Measurements from ENCODE around the gene RNASE8.

Gene RNASE8

DNA sequence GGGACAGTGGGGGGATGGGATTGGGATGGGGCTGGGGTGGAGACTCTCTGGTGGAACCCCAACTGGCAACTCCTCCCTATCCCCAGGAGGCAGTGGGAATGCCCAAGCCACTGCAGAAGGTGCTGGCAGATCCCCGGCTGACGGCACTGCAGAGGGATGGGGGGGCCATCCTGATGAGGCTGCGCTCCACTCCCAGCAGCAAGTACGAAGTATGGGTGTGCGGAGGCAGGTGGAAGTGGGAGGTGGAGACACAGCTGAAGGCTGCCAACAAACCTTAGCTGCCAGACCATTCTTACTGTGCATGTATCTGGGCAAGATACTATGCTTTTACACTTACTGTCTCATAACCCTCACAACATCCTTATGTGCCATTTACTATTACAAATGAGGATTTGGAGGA lies 20.7 kb downstream of the RNASE8 start:
- no peak overlapping the region for H3K27ac Mint-ChIP-seq
- no peak for DNase-seq
- no peak overlapping the region for H3K4me3 Mint-ChIP-seq
- H3K27me3 Mint-ChIP-seq = peaks cover 12 to 42% of the 10 kb centered on the region in 2 donors
- H3K36me3 Mint-ChIP-seq (ENCODE audit: insufficient read depth) = no peaks in the 10 kb centered on the region
- ATAC-seq (replicated peaks) = no peak
- H3K9me3 Mint-ChIP-seq = no peaks in the 10 kb centered on the region
- H3K4me1 Mint-ChIP-seq (ENCODE audit: low read depth in 2 of 2) = no peaks in the 10 kb centered on the region

DNA sequence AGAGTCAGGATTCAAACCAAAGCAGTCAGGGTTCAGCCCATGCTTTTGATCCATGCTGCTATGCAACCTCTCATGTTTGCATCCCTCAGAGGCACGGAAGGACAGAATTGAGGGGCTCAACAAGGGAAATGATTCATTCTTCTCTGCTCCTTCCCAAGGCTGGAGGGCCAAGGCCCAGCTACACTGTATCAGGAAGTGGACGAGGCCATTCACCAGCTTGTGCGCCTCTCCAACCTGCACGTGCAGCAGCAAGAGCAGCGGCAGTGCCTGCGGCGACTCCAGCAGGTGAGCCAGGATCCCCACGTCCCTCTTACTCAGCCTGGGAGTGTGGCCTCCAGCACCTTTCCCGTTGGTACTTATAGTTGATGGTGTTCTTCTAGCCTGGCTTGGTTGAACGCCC lies 21.1 kb downstream of the RNASE8 start:
- ATAC-seq (replicated peaks) (no peak), DNase-seq (no peak)
- Mint-ChIP-seq H3K36me3 (ENCODE audit: insufficient read depth) (no peaks in the 10 kb centered on the region), H3K27ac (peak overlapping the region in 1 of 2 donors; percentile 21), H3K27me3 (peaks cover 7 to 37% of the 10 kb centered on the region in 2 donors), H3K4me1 (ENCODE audit: low read depth in 2 of 2) (no peaks in the 10 kb centered on the region), H3K4me3 (no peak overlapping the region), H3K9me3 (no peaks in the 10 kb centered on the region)

DNA sequence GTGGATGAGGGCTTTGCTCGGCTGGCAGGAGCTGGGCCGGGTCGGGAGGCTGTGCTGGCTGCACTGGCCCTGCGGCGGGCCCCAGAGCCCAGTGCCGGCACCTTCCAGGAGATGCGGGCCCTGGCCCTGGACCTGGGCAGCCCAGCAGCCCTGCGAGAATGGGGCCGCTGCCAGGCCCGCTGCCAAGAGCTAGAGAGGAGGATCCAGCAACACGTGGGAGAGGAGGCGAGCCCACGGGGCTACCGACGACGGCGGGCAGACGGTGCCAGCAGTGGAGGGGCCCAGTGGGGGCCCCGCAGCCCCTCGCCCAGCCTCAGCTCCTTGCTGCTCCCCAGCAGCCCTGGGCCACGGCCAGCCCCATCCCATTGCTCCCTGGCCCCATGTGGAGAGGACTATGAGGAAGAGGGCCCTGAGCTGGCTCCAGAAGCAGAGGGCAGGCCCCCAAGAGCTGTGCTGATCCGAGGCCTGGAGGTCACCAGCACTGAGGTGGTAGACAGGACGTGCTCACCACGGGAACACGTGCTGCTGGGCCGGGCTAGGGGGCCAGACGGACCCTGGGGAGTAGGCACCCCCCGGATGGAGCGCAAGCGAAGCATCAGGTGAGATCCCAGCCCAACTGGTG lies 24.0 kb downstream of the RNASE8 start:
- ATAC-seq (replicated peaks) = no peak
- Mint-ChIP-seq H3K9me3 (no peaks in the 10 kb centered on the region), H3K36me3 (ENCODE audit: insufficient read depth) (peaks cover 4% of the 10 kb centered on the region)

DNA sequence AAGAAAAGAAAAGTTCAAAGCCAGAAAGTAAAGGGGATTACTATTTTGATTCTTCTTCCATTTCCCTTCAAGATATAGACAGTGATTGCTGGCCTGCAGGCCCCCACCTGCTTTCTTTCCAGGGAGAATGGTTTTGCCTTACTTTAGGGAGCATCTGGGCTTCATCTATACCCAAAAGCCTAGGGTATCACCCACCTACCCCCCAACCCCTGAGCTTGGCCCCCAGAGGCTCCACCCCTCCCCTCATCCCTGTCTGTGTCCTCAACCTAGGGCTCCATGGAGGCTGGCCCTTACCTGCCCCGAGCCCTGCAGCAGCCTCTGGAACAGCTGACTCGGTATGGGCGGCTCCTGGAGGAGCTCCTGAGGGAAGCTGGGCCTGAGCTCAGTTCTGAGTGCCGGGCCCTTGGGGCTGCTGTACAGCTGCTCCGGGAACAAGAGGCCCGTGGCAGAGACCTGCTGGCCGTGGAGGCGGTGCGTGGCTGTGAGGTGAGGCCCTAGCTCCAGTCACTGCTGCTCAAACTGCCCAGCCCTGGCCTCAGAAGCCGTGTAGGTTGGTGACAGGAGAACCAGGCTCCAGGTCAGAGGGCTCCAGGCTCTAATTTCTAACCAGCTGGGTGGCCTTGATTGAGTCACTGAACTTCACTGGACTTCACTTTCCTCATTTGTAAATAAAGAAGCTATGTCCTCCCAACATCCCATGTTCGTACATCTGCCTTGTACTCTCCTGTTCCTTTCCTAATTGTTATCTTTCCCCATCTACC lies 26.1 kb downstream of the RNASE8 start:
- DNase-seq (no peak), ATAC-seq (replicated peaks) (no peak)
- no peak overlapping the region for H3K4me3 Mint-ChIP-seq
- H3K36me3 Mint-ChIP-seq (ENCODE audit: insufficient read depth) = peaks cover 18% of the 10 kb centered on the region
- peak overlapping the region; percentile 72 to 78 for H3K27ac Mint-ChIP-seq
- peaks cover 0 to 14% of the 10 kb centered on the region in 2 donors for H3K27me3 Mint-ChIP-seq
- no peaks in the 10 kb centered on the region for H3K9me3 Mint-ChIP-seq
- H3K4me1 Mint-ChIP-seq (ENCODE audit: low read depth in 2 of 2) = peaks cover 12 to 13% of the 10 kb centered on the region in 2 donors

More for the DNA sequence above, 24.0 kb downstream of the RNASE8 start:
- peaks cover 3% of the 10 kb centered on the region in 2 donors for H3K4me1 Mint-ChIP-seq (ENCODE audit: low read depth in 2 of 2)
- no peak overlapping the region for H3K27ac Mint-ChIP-seq
- DNase-seq = no peak
- H3K4me3 Mint-ChIP-seq = no peak overlapping the region
- H3K27me3 Mint-ChIP-seq = peaks cover 0 to 26% of the 10 kb centered on the region in 2 donors

DNA sequence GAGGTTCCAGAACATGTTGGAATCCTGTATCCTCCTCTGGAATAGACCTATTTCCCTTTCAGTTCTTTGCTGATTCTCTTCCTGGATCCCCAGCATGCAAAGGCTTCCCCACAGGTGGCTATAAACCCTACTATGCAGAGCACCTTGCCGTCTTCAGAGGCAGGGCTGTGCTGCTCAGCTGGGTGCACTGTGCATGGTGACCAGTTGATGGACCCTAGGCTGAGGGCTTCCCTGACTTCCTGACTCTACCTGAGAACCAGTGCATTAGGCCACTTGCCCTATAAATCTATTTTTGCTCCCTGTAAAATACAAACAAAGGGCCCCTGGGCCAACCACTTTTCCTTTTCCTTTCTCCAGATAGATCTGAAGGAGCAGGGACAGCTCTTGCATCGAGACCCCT lies 26.8 kb downstream of the RNASE8 start:
- Mint-ChIP-seq H3K36me3 (ENCODE audit: insufficient read depth) (peaks cover 18% of the 10 kb centered on the region), H3K27ac (peak overlapping the region in 1 of 2 donors; percentile 72), H3K9me3 (no peaks in the 10 kb centered on the region), H3K4me1 (ENCODE audit: low read depth in 2 of 2) (peaks cover 12 to 18% of the 10 kb centered on the region in 2 donors), H3K4me3 (no peak overlapping the region), H3K27me3 (peaks cover 0 to 11% of the 10 kb centered on the region in 2 donors)
- ATAC-seq (replicated peaks) (no peak), DNase-seq (no peak)

DNA sequence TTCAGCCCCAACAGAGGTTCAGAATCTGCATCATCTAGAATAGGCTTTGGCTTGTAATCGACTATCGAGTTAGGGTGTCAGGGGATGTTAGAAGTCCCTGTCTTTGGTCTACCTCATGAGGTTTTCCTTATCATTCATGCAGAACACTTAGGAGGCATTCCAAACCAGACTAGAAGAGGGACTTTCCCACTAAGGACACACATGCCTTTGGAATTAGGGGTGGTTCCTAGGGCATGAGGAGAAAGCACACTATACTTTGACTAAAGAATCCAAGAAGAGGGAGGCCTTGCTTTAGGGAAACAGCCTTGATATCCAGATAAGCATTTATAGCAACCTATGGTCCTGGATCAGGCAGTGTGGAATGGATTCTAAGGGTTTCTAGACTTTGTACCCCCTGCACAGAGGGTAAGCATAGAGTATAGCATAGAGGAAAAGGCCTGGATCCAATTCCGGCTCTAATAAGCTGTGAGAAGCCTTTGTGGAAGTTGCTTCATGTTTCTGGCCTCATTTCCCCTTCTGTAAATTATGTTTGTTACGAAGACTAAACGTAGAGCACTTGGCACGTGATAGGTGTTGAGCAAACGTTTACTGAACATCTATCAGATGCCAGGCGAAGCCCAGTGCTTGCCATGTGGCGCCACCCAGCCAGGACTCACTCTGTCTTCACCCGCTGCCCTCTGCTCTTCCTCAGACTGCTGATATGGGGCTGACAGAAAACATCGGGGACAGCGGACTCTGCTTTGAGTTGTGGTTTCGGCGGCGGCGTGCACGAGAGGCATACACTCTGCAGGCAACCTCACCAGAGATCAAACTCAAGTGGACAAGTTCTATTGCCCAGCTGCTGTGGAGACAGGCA lies 27.6 kb downstream of the RNASE8 start:
- peaks cover 0 to 5% of the 10 kb centered on the region in 2 donors for H3K27me3 Mint-ChIP-seq
- DNase-seq (no peak), ATAC-seq (replicated peaks) (no peak)
- peak overlapping the region; percentile 95 to 97 for H3K27ac Mint-ChIP-seq
- H3K36me3 Mint-ChIP-seq (ENCODE audit: insufficient read depth) = peaks cover 18% of the 10 kb centered on the region
- peaks cover 12 to 18% of the 10 kb centered on the region in 2 donors for H3K4me1 Mint-ChIP-seq (ENCODE audit: low read depth in 2 of 2)
- no peak overlapping the region for H3K4me3 Mint-ChIP-seq
- no peaks in the 10 kb centered on the region for H3K9me3 Mint-ChIP-seq

DNA sequence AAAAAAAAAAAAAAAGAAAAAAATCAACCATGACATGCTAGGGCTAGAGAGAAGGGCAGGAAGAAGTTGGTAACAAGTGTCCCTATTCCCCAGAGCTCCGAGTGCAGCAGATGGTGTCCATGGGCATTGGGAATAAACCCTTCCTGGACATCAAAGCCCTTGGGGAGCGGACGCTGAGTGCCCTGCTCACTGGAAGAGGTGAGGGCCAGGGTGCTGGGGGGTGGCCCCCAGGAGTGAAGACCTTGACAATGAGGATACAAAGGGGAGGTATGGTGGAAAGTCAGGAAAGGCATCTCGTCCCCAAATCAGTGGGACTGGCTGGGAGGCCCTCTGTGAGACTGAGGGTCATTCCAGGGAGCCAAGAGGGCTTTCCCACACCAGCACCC lies 29.3 kb downstream of the RNASE8 start:
- Mint-ChIP-seq H3K36me3 (ENCODE audit: insufficient read depth) (peaks cover 25% of the 10 kb centered on the region), H3K27ac (peak overlapping the region; percentile 95 to 97), H3K4me1 (ENCODE audit: low read depth in 2 of 2) (peaks cover 12 to 18% of the 10 kb centered on the region in 2 donors), H3K9me3 (no peaks in the 10 kb centered on the region), H3K4me3 (no peak overlapping the region), H3K27me3 (no peaks in the 10 kb centered on the region)
- ATAC-seq (replicated peaks) = no peak
- DNase-seq = no peak

DNA sequence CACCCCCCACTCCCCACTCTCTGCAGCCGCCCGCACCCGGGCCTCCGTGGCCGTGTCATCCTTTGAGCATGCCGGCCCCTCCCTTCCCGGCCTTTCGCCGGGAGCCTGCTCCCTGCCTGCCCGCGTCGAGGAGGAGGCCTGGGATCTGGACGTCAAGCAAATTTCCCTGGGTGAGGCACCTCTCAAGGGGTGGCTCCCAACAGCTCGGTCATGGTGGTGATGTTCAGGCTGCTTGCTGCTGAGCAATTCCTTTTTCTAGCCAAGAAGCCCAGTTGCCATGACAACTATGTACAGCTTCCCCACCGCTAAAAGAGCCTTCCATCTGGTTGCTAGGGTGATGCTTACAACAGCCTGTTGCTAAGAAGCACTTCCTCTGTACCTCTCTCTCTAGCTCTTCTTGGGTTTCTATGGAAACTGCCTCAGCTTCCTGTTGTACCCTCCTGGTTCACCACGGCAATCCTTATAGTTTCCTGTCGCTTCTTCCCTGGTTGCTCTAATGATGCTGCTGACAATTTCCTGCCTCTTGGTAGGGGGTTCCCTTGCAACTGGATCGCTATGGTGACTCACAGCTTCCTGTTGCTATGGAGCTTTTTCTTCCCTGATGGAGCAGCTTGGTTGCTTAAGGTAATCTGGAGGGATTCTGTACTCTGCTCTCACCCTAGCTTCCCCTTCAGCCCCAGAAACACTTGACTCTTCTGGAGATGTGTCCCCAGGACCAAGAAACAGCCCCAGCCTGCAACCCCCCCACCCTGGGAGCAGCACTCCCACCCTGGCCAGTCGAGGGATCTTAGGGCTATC lies 29.9 kb downstream of the RNASE8 start:
- peaks cover 25% of the 10 kb centered on the region for H3K36me3 Mint-ChIP-seq (ENCODE audit: insufficient read depth)
- ATAC-seq (replicated peaks) (peak; percentile 87), DNase-seq (peak; percentile 68 to 81 (median 75))
- no peaks in the 10 kb centered on the region for H3K9me3 Mint-ChIP-seq
- H3K4me3 Mint-ChIP-seq = no peak overlapping the region
- peaks cover 13 to 20% of the 10 kb centered on the region in 2 donors for H3K4me1 Mint-ChIP-seq (ENCODE audit: low read depth in 2 of 2)
- no peaks in the 10 kb centered on the region for H3K27me3 Mint-ChIP-seq
- peak overlapping the region; percentile 95 to 97 for H3K27ac Mint-ChIP-seq

DNA sequence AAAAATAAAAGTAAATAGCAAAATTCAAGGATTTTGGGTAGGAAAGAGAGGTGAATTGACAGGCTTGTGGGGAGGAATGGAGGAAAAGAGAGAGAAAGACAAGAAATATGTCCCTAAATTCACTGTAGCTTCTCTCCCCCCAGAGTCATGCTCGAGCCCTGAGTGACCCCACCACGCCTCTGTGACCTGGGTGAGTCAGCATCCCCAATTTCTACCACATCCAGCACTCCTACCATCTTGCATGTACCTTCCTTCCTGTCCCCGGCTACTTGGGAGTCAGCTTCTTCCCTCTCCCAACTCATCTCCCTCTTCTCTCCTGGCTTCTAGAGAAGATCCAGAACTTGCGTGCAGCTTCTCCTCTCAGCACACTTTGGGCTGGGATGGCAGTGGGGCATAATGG lies 31.1 kb downstream of the RNASE8 start:
- no peaks in the 10 kb centered on the region for H3K9me3 Mint-ChIP-seq
- peaks cover 18 to 25% of the 10 kb centered on the region in 2 donors for H3K4me1 Mint-ChIP-seq (ENCODE audit: low read depth in 2 of 2)
- ATAC-seq (replicated peaks) = no peak
- H3K27me3 Mint-ChIP-seq = no peaks in the 10 kb centered on the region
- no peak overlapping the region for H3K4me3 Mint-ChIP-seq
- DNase-seq = no peak
- H3K27ac Mint-ChIP-seq = peak overlapping the region; percentile 95 to 97
- H3K36me3 Mint-ChIP-seq (ENCODE audit: insufficient read depth) = peaks cover 29% of the 10 kb centered on the region

DNA sequence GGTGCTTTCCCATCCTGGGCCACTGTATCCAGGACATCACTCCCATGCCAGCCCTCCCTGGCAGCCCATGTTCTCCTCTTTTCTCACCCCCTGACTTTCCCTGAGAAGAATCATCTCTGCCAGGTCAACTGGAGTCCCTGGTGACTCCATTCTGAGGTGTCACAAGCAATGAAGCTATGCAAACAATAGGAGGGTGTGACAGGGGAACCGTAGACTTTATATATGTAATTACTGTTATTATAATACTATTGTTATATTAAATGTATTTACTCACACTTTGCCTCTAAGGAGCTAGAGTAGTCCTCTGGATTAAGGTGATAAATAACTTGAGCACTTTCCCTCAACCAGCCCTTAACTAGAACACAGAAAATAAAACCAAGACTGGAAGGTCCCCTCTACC lies 31.6 kb downstream of the RNASE8 start:
- Mint-ChIP-seq H3K27ac (peak overlapping the region; percentile 95 to 97), H3K36me3 (ENCODE audit: insufficient read depth) (peaks cover 29% of the 10 kb centered on the region), H3K9me3 (no peaks in the 10 kb centered on the region), H3K4me3 (no peak overlapping the region), H3K27me3 (no peaks in the 10 kb centered on the region), H3K4me1 (ENCODE audit: low read depth in 2 of 2) (peaks cover 18 to 25% of the 10 kb centered on the region in 2 donors)
- ATAC-seq (replicated peaks) (no peak), DNase-seq (no peak)

DNA sequence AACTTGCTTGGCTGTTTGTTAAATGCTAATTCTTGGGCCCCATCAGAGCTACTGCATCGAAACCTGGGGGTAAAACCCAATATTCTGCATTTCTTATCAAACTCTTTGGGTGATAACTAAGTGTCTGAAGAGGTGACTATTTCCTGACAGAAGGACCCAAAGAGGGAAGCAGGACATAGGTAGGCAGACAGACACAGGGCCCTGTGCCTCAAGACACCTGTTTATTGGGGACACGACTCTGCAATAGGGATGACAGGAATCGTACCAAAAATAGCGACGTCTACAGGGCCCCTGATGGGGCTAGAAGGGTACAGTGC lies 32.2 kb downstream of the RNASE8 start:
- Mint-ChIP-seq H3K9me3 (no peaks in the 10 kb centered on the region), H3K36me3 (ENCODE audit: insufficient read depth) (peaks cover 29% of the 10 kb centered on the region), H3K27ac (peak overlapping the region; percentile 95 to 97), H3K27me3 (no peaks in the 10 kb centered on the region), H3K4me1 (ENCODE audit: low read depth in 2 of 2) (peaks cover 18 to 25% of the 10 kb centered on the region in 2 donors), H3K4me3 (no peak overlapping the region)
- ATAC-seq (replicated peaks) (no peak), DNase-seq (no peak)

DNA sequence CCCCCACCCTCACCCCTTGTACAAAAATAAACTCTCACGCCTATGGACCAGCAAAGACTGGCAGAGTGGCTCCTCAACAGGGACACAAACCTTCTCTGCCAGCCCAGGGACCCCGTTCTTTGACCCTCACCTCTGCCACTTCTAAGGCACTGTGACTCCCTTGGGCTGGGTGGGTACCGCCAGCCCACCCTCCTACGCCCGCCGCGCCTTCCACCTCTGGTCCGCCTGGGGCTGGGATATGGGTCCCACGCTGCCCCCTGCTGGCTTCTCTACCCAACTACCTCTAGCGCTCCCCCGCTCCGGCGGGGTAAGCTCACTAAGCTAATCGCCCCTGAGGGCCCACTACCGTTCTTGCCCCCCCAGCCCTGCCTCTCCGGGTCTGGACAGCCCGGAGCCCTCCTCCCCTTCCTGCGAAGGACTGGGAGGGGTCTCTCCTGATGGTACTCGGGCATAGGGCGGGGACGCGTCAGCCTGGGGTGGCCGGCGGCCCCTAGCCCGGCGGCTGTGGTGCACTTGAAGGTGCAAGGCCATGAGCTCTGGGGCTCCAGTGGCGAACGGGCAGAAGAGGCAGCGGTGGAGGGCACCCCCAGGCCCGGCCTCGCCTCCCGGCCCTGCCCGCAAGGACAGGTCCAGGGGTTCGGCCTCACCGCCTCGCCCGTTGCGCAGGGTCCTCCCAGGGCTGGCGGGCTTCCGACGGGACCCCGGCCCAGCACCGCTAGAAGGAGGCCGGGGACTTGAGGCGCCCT lies 32.7 kb downstream of the RNASE8 start:
- no peak overlapping the region for H3K4me3 Mint-ChIP-seq
- no peaks in the 10 kb centered on the region for H3K9me3 Mint-ChIP-seq
- peaks cover 18 to 25% of the 10 kb centered on the region in 2 donors for H3K4me1 Mint-ChIP-seq (ENCODE audit: low read depth in 2 of 2)
- DNase-seq (no peak), ATAC-seq (replicated peaks) (no peak)
- peaks cover 29% of the 10 kb centered on the region for H3K36me3 Mint-ChIP-seq (ENCODE audit: insufficient read depth)
- H3K27me3 Mint-ChIP-seq = no peaks in the 10 kb centered on the region
- peak overlapping the region; percentile 85 to 95 for H3K27ac Mint-ChIP-seq
